HG02870 (cell line): ENCODE data around the gene UBE2E2.
"Not testable (repeated sequence)": the region's sequence is repeated elsewhere in the genome, so short reads cannot be mapped to it uniquely, and the experiment has no call there.

Source experiments
- ATAC-seq: cut with Tn5 transposase; IDR thresholded peaks from one replicate; pipeline ENCODE4 v1.9.1; 2021; ENCODE audit warnings: mild to moderate bottlenecking, moderate library complexity; ENCODE audit not compliant: unreplicated experiment

Gene UBE2E2

GRCh38 chr3:23202921-23203707, at the start of gene UBE2E2:
TSS of gene UBE2E2 (plus strand) at chr3:23203327.
- ATAC-seq = peak; percentile 55

GRCh38 chr3:23153436-23153835, 49.7 kb upstream of the UBE2E2 start:
- no peak for ATAC-seq

- no peak for ATAC-seq
These were observed 45.8 kb upstream of the UBE2E2 start for GRCh38 chr3:23157331-23157730.

- ATAC-seq = no peak
These were observed 43.2 kb upstream of the UBE2E2 start for GRCh38 chr3:23159929-23160328.

GRCh38 chr3:23161308-23161707, 41.8 kb upstream of the UBE2E2 start:
- no peak for ATAC-seq

- peak; percentile 64 for ATAC-seq
These were observed 41.1 kb upstream of the UBE2E2 start for GRCh38 chr3:23161896-23162570.

- ATAC-seq = peak; percentile 47
These were observed 40.2 kb upstream of the UBE2E2 start for GRCh38 chr3:23162934-23163333.

GRCh38 chr3:23164746-23165145, 38.4 kb upstream of the UBE2E2 start:
- ATAC-seq = no peak

GRCh38 chr3:23165571-23165970, 37.6 kb upstream of the UBE2E2 start:
- no peak for ATAC-seq

GRCh38 chr3:23166276-23166675, 36.9 kb upstream of the UBE2E2 start:
- ATAC-seq = no peak

GRCh38 chr3:23166845-23167244, 36.3 kb upstream of the UBE2E2 start:
- ATAC-seq = no peak

- no peak for ATAC-seq
These were observed 33.6 kb upstream of the UBE2E2 start for GRCh38 chr3:23169551-23169950.

- no peak for ATAC-seq
These were observed 32.8 kb upstream of the UBE2E2 start for GRCh38 chr3:23170291-23170690.

GRCh38 chr3:23172059-23172458, 31.1 kb upstream of the UBE2E2 start:
- ATAC-seq = no peak

- ATAC-seq = no peak
These were observed 28.6 kb upstream of the UBE2E2 start for GRCh38 chr3:23174426-23175039.

- ATAC-seq = no peak
These were observed 27.6 kb upstream of the UBE2E2 start for GRCh38 chr3:23175341-23176083.

GRCh38 chr3:23176839-23177238, 26.3 kb upstream of the UBE2E2 start:
- ATAC-seq = not testable (repeated sequence)

GRCh38 chr3:23182996-23183513, 20.1 kb upstream of the UBE2E2 start:
- ATAC-seq = no peak

GRCh38 chr3:23183731-23184130, 19.4 kb upstream of the UBE2E2 start:
- no peak for ATAC-seq

- no peak for ATAC-seq
These were observed 17.3 kb upstream of the UBE2E2 start for GRCh38 chr3:23185861-23186260.

- no peak for ATAC-seq
These were observed 13.9 kb upstream of the UBE2E2 start for GRCh38 chr3:23189187-23189586.
